ENCODE data around the gene TFEB. TPM values are rescaled to one million over a fixed set of nuclear protein-coding genes. Genes with fewer than 3 reads are reported as not detected.

TFEB gene
- total RNA-seq, 1 experiment from 2014 or later: 7.3 TPM

GRCh38 chr6:41655176-41655575, 80.2 kb downstream of the TFEB start:
- Histone ChIP-seq H3K4me1 (replicated peaks; ENCODE audit: insufficient read depth) (0 out of 2 replicates have a peak, but pooled peaks cover 8% of the 10 kb centered on the region), H3K9me2 (ENCODE audit: insufficient read depth) (no peaks in the 10 kb centered on the region), H3K27ac (no peak overlapping the region), H3K36me3 (ENCODE audit: low read depth) (no peaks in the 10 kb centered on the region), H2AFZ (no peak overlapping the region), H4K20me1 (ENCODE audit: insufficient read depth) (no peaks in the 10 kb centered on the region), H3K27me3 (ENCODE audit: insufficient read depth, low read depth) (peaks cover 16% of the 10 kb centered on the region), H3K79me2 (ENCODE audit: low read depth) (no peaks in the 10 kb centered on the region), H3K9me3 (ENCODE audit: insufficient read depth, low read depth) (no peaks in the 10 kb centered on the region), H3F3A (ENCODE audit: insufficient read depth, low read depth) (peaks cover 7% of the 10 kb centered on the region; the same call in 1 of the 2 replicates), H3K4me3 (no peak overlapping the region), H3K4me2 (no peak overlapping the region)
- TF ChIP-seq EZH2 (IDR thresholded peaks at IDR 0.05; ENCODE audit: low read depth): no peak
- POLR2A ChIA-PET (ENCODE audit: unreplicated experiment): no interaction called here
- intact Hi-C loops (cut with micrococcal nuclease; ENCODE audit: unreplicated experiment): no loop called here
- no peak for DNase-seq
- CTCF ChIA-PET: no interaction called here
- no TSS peak for BruUV-seq (replicated peaks)

GRCh38 chr6:41654698-41655151, 80.7 kb downstream of the TFEB start:
- TF ChIP-seq CTCF (conservative IDR thresholded peaks at IDR 0.05) (no peak), EZH2 (IDR thresholded peaks at IDR 0.05; ENCODE audit: low read depth) (no peak)
- Histone ChIP-seq H3K27me3 (ENCODE audit: insufficient read depth, low read depth) (peaks cover 12% of the 10 kb centered on the region; the same call in 1 of the 2 replicates), H3K27ac (no peak overlapping the region), H3F3A (ENCODE audit: insufficient read depth, low read depth) (peaks cover 7% of the 10 kb centered on the region; the same call in 1 of the 2 replicates), H3K9me3 (ENCODE audit: insufficient read depth, low read depth) (no peaks in the 10 kb centered on the region), H4K20me1 (ENCODE audit: insufficient read depth) (no peaks in the 10 kb centered on the region), H3K36me3 (ENCODE audit: low read depth) (no peaks in the 10 kb centered on the region), H3K9me2 (ENCODE audit: insufficient read depth) (no peaks in the 10 kb centered on the region), H3K4me1 (replicated peaks; ENCODE audit: insufficient read depth) (0 out of 2 replicates have a peak, but pooled peaks cover 8% of the 10 kb centered on the region), H2AFZ (no peak overlapping the region), H3K4me3 (no peak overlapping the region), H3K79me2 (ENCODE audit: low read depth) (no peaks in the 10 kb centered on the region), H3K4me2 (no peak overlapping the region)
- no peak for DNase-seq
- ChIA-PET CTCF (no interaction called here), POLR2A (ENCODE audit: unreplicated experiment) (no interaction called here)
- intact Hi-C loops (cut with micrococcal nuclease; ENCODE audit: unreplicated experiment): no loop called here
- no TSS peak for BruUV-seq (replicated peaks)

GRCh38 chr6:41654151-41654697, 81.2 kb downstream of the TFEB start:
- no peaks in the 10 kb centered on the region for H3K79me2 ChIP-seq (ENCODE audit: low read depth)
- H4K20me1 ChIP-seq (ENCODE audit: insufficient read depth): no peaks in the 10 kb centered on the region
- intact Hi-C loops (cut with micrococcal nuclease; ENCODE audit: unreplicated experiment): no loop called here
- H3K9me2 ChIP-seq (ENCODE audit: insufficient read depth): no peaks in the 10 kb centered on the region
- no TSS peak for BruUV-seq (replicated peaks)
- no peak for TF ChIP-seq CTCF (conservative IDR thresholded peaks at IDR 0.05)
- TF ChIP-seq EZH2 (IDR thresholded peaks at IDR 0.05; ENCODE audit: low read depth): no peak
- H3K9me3 ChIP-seq (ENCODE audit: insufficient read depth, low read depth): no peaks in the 10 kb centered on the region
- 0 out of 2 replicates have a peak, but pooled peaks cover 8% of the 10 kb centered on the region for H3K4me1 ChIP-seq (replicated peaks; ENCODE audit: insufficient read depth)
- H3K4me2 ChIP-seq: no peak overlapping the region
- H3F3A ChIP-seq (ENCODE audit: insufficient read depth, low read depth): peaks cover 7% of the 10 kb centered on the region; the same call in 1 of the 2 replicates
- H3K27ac ChIP-seq: no peak overlapping the region
- no peak overlapping the region for H2AFZ ChIP-seq
- ChIA-PET POLR2A (ENCODE audit: unreplicated experiment) (no interaction called here), CTCF (interaction anchor here (0.6 kb wide), 1 partner anchor 48 kb away, joined by 7 read pairs; no protein-coding TSS in a partner anchor)
- peaks cover 7% of the 10 kb centered on the region; the same call in 1 of the 2 replicates for H3K27me3 ChIP-seq (ENCODE audit: insufficient read depth, low read depth)
- no peak for DNase-seq
- no peak overlapping the region for H3K4me3 ChIP-seq
- H3K36me3 ChIP-seq (ENCODE audit: low read depth): no peaks in the 10 kb centered on the region
